ENCODE measurements around the gene RBPMS2.
A peak's percentile ranks its signal among the peaks of the same experiment; 100 is the strongest.

RBPMS2 gene

GRCh38 chr15:64694816-64695215, 80.6 kb downstream of the RBPMS2 start:
- no peak for TF ChIP-seq CTCF (conservative IDR thresholded peaks at IDR 0.05)
- no peak overlapping the region for H3K27ac ChIP-seq

DNA sequence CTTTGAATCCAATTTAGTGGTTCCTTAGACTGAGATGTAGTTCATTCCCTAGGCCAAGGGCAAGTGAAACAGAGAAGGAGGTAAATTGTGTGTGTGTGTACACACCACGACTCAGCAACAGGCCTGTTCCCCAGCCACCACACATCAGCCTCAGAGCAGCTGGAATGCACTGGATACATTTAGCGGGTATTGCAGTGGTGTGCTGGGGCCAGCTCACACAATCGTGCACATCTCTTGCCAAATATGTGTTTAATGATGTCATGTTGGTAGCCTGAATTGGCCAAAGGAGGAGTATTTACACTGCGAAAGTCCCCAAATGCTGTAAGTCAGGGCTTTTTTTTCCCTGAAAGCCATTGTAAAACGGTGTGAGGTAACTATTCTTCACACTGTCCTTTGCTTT, 82.3 kb downstream of the RBPMS2 start:
- no peak overlapping the region for H3K27ac ChIP-seq

DNA sequence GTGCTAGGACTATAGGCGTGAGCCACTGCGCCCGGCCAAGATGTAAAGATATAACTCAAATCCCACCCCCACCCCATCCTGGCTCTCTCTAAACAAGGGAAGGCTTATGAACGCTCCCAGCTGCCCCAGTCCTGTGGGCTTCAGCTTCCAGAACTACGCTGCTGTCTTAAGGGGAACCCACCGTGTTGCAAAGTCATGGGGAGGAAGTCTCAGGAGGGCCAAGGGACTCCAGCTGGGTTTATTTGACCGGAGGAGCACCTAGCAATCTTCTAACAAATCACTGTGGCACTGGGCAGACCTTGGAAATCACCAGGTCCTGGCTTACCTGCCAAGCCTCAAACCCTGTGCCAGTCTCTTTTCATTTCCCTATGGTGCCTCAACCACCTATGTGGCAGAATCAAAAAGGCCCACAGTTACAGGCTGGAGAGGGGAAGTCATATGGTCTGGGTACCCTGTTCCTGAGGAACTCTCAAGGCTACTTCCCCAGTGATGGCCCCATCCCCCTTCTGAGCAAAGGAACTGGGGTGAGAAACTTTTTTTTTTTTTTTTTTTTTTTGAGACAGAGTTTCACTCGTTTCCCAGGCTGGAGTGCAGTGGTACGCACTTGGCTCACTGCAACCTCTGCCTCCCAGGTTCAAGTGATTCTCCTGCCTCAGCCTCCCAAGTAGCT, 83.4 kb downstream of the RBPMS2 start:
- no peak overlapping the region for H3K27ac ChIP-seq
- TF ChIP-seq CTCF (conservative IDR thresholded peaks at IDR 0.05): no peak

More for the DNA sequence above, 82.3 kb downstream of the RBPMS2 start:
- TF ChIP-seq CTCF (conservative IDR thresholded peaks at IDR 0.05): no peak

DNA sequence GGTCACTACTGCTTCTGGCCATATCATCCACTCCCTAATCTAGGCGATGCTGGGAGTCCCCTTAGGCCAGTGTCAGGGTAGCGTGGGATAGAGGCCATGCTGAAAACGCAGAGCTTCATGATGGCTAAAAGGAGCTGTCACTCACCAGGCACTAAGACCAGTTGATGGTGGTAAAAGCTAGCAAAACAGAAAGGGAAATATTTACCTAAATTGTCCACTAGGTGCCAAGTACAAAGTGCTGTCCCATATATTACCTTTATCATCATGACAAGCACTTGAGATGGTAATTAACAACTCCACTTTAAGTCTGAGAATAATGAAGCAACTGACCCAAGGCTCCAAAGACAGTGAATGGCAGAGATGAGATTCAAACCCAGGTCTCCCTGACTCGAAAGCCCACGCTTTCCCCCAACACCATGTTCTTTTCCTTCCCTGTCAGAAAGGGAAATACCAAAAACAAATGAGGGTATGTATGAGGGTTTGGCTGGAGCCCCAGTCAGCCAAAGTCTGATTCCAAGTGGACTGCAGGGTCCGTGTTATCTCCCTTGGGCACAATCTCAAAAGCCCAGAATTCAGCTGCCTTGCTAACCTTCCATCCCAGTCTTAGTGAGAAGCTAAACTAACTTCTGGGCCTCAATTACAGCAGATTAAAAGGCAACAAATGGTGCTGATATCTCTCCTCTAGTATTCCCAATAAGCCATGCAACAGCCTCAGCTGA, 84.7 kb downstream of the RBPMS2 start:
- peak; percentile 26 for TF ChIP-seq CTCF (conservative IDR thresholded peaks at IDR 0.05)
- no peak overlapping the region; the same call in 1 of the 2 replicates for H3K27ac ChIP-seq

DNA sequence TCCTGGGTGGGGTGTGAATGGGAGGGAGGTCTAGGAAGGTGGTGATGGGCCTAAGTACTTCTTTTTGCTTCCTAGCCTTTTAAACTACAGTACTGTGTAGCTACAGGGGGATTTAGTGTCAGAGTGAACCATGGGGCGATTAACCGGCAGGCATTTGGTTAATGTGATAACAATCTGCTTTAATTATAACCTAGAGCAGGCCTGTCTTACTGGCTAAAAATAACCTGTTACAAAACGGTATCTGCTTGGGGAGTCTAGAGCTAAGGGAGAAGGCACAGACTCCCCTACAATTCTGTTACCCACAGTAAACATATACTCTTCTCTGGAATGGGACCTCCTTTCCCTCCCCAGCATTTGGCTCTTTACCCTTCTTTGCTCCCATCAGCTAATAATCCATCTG, 85.4 kb downstream of the RBPMS2 start:
- no peak for TF ChIP-seq CTCF (conservative IDR thresholded peaks at IDR 0.05)
- no peak overlapping the region; the same call in 1 of the 2 replicates for H3K27ac ChIP-seq
